ENCODE results near the gene KDM5B.

The KDM5B gene

GRCh38 chr1:202683029-202683428, 125.2 kb downstream of the KDM5B start:
- DNase-seq, result no peak

GRCh38 chr1:202682477-202682876, 125.7 kb downstream of the KDM5B start:
- no peak for DNase-seq

GRCh38 chr1:202681736-202682420, 126.3 kb downstream of the KDM5B start:
- no peak for DNase-seq

- DNase-seq, result no peak
Measured at GRCh38 chr1:202680586-202681352, 127.5 kb downstream of the KDM5B start.

GRCh38 chr1:202679406-202680177, 128.6 kb downstream of the KDM5B start:
- no peak for DNase-seq

- no peak for DNase-seq
Measured at GRCh38 chr1:202677433-202677832, 130.8 kb downstream of the KDM5B start.
